Measurements from ENCODE around the gene KLHL21. TPM values are rescaled to one million over a fixed set of nuclear protein-coding genes. Genes with fewer than 3 reads are reported as not detected.

Gene KLHL21
- total RNA-seq, 2 experiments from 2014 or later: 32.0 to 33.5 TPM

DNA sequence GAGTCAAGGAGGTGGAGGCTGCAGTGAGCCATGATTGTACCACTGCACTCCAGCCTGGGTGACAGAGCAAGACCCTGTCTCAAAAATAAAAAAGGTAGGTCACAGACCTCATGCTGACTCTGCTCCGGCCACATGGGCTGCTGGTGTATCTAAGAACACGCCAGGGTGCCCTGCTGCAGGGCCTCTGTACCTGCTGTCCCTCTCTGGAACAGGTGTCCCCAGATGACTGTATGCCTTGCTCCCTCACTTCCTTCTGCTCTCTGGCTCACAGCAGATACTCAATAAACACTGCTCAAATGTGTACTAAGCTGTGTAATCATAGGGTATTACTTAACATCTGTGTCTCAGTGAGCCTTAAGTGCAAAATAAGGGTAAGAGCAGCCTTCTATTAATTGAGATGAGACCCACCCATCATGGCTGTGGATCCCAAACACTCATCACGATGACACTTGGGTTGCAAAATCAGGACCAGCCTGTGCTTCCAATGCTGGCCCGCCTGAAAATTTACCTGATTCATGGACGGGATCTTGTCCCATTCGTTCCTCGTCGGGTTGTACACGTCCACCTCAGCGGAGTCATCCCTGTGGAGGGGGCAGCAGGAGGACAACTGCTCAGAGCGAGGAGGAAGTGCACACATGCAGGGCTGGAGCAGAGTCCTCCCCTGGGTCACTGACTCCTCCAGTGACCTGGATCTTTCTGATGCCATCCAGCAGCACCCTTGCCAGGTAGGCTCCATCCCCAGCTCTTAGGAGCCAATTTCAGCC is 7.5 kb downstream of the KLHL21 start:
- no peak overlapping the region for H3K27ac Mint-ChIP-seq
- DNase-seq: peak in 1 of 14 experiments; percentile 6
- H3K4me1 Mint-ChIP-seq (ENCODE audit: low read depth): peaks cover 55% of the 10 kb centered on the region
- ChIA-PET POLR2A (interaction anchor here (1.4 kb wide), 1 partner anchor 8 kb away, joined by 3 read pairs; the partner anchor contains the start of gene KLHL21), CTCF (no interaction called here)
- no peak overlapping the region for H3K4me3 ChIP-seq (ENCODE audit: low read length)
- TF ChIP-seq, protein P1, sequence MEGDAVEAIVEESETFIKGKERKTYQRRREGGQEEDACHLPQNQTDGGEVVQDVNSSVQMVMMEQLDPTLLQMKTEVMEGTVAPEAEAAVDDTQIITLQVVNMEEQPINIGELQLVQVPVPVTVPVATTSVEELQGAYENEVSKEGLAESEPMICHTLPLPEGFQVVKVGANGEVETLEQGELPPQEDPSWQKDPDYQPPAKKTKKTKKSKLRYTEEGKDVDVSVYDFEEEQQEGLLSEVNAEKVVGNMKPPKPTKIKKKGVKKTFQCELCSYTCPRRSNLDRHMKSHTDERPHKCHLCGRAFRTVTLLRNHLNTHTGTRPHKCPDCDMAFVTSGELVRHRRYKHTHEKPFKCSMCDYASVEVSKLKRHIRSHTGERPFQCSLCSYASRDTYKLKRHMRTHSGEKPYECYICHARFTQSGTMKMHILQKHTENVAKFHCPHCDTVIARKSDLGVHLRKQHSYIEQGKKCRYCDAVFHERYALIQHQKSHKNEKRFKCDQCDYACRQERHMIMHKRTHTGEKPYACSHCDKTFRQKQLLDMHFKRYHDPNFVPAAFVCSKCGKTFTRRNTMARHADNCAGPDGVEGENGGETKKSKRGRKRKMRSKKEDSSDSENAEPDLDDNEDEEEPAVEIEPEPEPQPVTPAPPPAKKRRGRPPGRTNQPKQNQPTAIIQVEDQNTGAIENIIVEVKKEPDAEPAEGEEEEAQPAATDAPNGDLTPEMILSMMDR (IDR thresholded peaks at IDR 0.05): no peak
- H3K36me3 Mint-ChIP-seq (ENCODE audit: low read depth): peaks cover 58% of the 10 kb centered on the region
- no peaks in the 10 kb centered on the region for H3K9me3 ChIP-seq (ENCODE audit: control insufficient read depth in 1 of 2, insufficient read depth in 1 of 2, low read length in 2 of 2)
- H3K36me3 ChIP-seq (ENCODE audit: insufficient read depth, low read length): peaks cover 84% of the 10 kb centered on the region
- no peak for ATAC-seq (ENCODE audit: poor library complexity)
- H3K27me3 ChIP-seq (ENCODE audit: control insufficient read depth in 1 of 2, insufficient read depth in 2 of 2, low read length in 2 of 2): no peaks in the 10 kb centered on the region
- no peaks in the 10 kb centered on the region for H3K27me3 Mint-ChIP-seq
- no peaks in the 10 kb centered on the region for H3K9me3 Mint-ChIP-seq
- no peak overlapping the region for H3K4me3 Mint-ChIP-seq
- H3K4me1 ChIP-seq (ENCODE audit: insufficient read depth, low read length): peaks cover 80% of the 10 kb centered on the region
- intact Hi-C loops (cut with DNase I, micrococcal nuclease): no loop called here
- H3K27ac ChIP-seq (ENCODE audit: low read depth in 1 of 2, low read length in 2 of 2): no peak overlapping the region

DNA sequence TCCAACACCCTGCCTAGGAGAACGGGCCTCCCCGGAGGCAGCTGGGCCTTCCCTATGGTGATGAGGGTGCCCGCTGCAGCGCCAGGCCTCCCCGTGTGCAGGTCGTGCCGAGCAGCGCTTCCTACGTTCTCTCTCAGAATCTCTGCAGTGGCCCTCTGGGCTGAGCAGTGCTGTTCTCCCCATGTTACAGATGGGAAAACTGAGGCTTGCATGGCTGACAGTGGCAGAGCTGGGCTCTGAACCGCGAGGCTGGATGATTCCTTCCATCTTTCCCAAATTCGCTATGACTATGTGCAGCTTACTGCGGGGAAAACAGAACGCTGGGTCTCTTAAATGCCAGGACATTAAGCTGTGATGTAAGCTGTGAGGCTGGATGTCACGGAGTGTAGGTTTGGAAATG is 8.9 kb downstream of the KLHL21 start:
- peaks cover 67% of the 10 kb centered on the region for H3K4me1 ChIP-seq (ENCODE audit: insufficient read depth, low read length)
- Mint-ChIP-seq H3K27ac (no peak overlapping the region), H3K4me1 (ENCODE audit: low read depth) (peaks cover 45% of the 10 kb centered on the region)

DNA sequence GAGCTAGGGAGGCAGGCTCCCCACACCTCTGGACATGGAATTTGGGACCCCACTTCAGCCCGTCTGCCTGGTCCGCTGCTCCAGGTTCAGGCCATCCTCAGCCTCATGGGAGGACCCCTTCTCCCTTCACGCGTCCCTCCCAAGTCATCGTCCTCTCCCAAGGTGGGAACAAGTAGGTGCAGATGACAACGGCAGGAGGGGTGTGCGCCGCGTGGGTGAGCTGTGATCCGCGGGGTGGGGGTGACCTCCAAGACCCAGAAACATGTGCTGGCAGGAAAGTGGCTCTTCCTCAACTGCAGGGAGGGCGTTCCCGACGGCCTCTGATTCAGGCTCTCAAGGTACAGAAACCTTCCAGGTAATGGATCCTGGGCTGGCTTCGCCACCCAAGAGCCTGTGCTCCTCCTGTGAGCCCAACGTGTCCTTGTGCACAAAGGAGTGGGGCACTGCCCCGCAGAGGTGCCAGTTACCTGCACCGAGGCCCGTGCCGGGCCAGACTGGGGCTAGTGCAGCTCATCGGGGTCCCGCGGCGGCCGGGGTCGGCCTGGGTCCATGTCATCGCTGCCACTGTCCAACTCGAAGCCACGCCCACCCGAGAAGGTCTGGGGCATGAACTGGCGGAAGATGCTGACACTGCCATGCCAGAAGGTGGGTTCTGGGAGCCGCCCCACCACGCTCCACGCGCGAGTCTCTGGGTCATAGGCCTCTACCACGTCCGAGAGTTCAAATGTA is 9.6 kb downstream of the KLHL21 start:
- Mint-ChIP-seq H3K4me3 (no peak overlapping the region), H3K27ac (no peak overlapping the region), H3K36me3 (ENCODE audit: low read depth) (peaks cover 68% of the 10 kb centered on the region), H3K4me1 (ENCODE audit: low read depth) (peaks cover 45% of the 10 kb centered on the region), H3K27me3 (no peaks in the 10 kb centered on the region), H3K9me3 (no peaks in the 10 kb centered on the region)
- intact Hi-C loops (cut with DNase I, micrococcal nuclease): no loop called here
- no peaks in the 10 kb centered on the region for H3K9me3 ChIP-seq (ENCODE audit: control insufficient read depth in 1 of 2, insufficient read depth in 1 of 2, low read length in 2 of 2)
- ChIA-PET CTCF (no interaction called here), POLR2A (interaction anchor here (1.0 kb wide), 1 partner anchor 48 kb away, joined by 3 read pairs; no protein-coding TSS in a partner anchor)
- H3K27me3 ChIP-seq (ENCODE audit: control insufficient read depth in 1 of 2, insufficient read depth in 2 of 2, low read length in 2 of 2): no peaks in the 10 kb centered on the region
- no peak overlapping the region for H3K4me3 ChIP-seq (ENCODE audit: low read length)
- DNase-seq (peak in 1 of 14 experiments; percentile 14), ATAC-seq (ENCODE audit: poor library complexity) (no peak)
- no peak overlapping the region for H3K27ac ChIP-seq (ENCODE audit: low read depth in 1 of 2, low read length in 2 of 2)
- TF ChIP-seq, protein P1 (IDR thresholded peaks at IDR 0.05): no peak
- H3K36me3 ChIP-seq (ENCODE audit: insufficient read depth, low read length): peaks cover 96% of the 10 kb centered on the region
- peaks cover 65% of the 10 kb centered on the region for H3K4me1 ChIP-seq (ENCODE audit: insufficient read depth, low read length)

More for the DNA sequence above, 8.9 kb downstream of the KLHL21 start:
- POLR2A ChIA-PET: interaction anchor here (1.4 kb wide), 1 partner anchor 9 kb away, joined by 3 read pairs; the partner anchor contains the start of gene KLHL21
- no peaks in the 10 kb centered on the region for H3K9me3 ChIP-seq (ENCODE audit: control insufficient read depth in 1 of 2, insufficient read depth in 1 of 2, low read length in 2 of 2)
- DNase-seq: peak in 1 of 14 experiments; percentile 4
- Mint-ChIP-seq H3K36me3 (ENCODE audit: low read depth) (peaks cover 61% of the 10 kb centered on the region), H3K9me3 (no peaks in the 10 kb centered on the region), H3K4me3 (no peak overlapping the region), H3K27me3 (no peaks in the 10 kb centered on the region)
- TF ChIP-seq, protein P1 (IDR thresholded peaks at IDR 0.05): no peak
- CTCF ChIA-PET: no interaction called here
- H3K36me3 ChIP-seq (ENCODE audit: insufficient read depth, low read length): peaks cover 95% of the 10 kb centered on the region
- no peak overlapping the region for H3K27ac ChIP-seq (ENCODE audit: low read depth in 1 of 2, low read length in 2 of 2)
- no peaks in the 10 kb centered on the region for H3K27me3 ChIP-seq (ENCODE audit: control insufficient read depth in 1 of 2, insufficient read depth in 2 of 2, low read length in 2 of 2)
- intact Hi-C loops (cut with DNase I, micrococcal nuclease): no loop called here
- H3K4me3 ChIP-seq (ENCODE audit: low read length): no peak overlapping the region
- ATAC-seq (ENCODE audit: poor library complexity): no peak

Measured in CD4-positive, alpha-beta T cell (primary cell).